Activated T-cell treated with anti-CD3 and anti-CD28 coated beads, Interleukin-2, amount 50 U/mL, for 24 hours (primary cell): ENCODE measurements around the gene KIR2DL3.
"Not testable (repeated sequence)": the region's sequence is repeated elsewhere in the genome, so short reads cannot be mapped to it uniquely, and the experiment has no call there.

ENCODE experiments used
- DNase-seq: peaks from one replicate; pipeline ENCODE4 v3.0.0-alpha.2; 2020
- H3K27ac Mint-ChIP-seq: 2 replicates; pipeline ENCODE4 v1.8.0; 2020; ENCODE audit warnings: mild to moderate bottlenecking, mixed read lengths
- H3K27me3 Mint-ChIP-seq: 2 replicates; pipeline ENCODE4 v1.8.0; 2020; ENCODE audit warnings: mixed read lengths
- H3K36me3 Mint-ChIP-seq: 2 replicates; pipeline ENCODE4 v1.8.0; 2020; ENCODE audit warnings: low read depth, mixed read lengths
- H3K4me1 Mint-ChIP-seq: 2 replicates; pipeline ENCODE4 v1.8.0; 2020; ENCODE audit warnings: low read depth, mixed read lengths
- H3K4me3 Mint-ChIP-seq: 2 replicates; pipeline ENCODE4 v1.8.0; 2020; ENCODE audit warnings: mild to moderate bottlenecking, moderate library complexity, mixed read lengths
- H3K9me3 Mint-ChIP-seq: 2 replicates; pipeline ENCODE4 v1.8.0; 2020; ENCODE audit warnings: mixed read lengths

KIR2DL3 gene

GRCh38 chr19:54727562-54727961 is 10.8 kb upstream of the KIR2DL3 start:
- no peaks in the 10 kb centered on the region for H3K36me3 Mint-ChIP-seq
- no peak for DNase-seq
- no peak overlapping the region for H3K4me3 Mint-ChIP-seq
- no peak overlapping the region for H3K27ac Mint-ChIP-seq
- H3K9me3 Mint-ChIP-seq, result peaks cover 4% of the 10 kb centered on the region
- H3K27me3 Mint-ChIP-seq, result peaks cover 12% of the 10 kb centered on the region
- H3K4me1 Mint-ChIP-seq, result no peaks in the 10 kb centered on the region

DNA sequence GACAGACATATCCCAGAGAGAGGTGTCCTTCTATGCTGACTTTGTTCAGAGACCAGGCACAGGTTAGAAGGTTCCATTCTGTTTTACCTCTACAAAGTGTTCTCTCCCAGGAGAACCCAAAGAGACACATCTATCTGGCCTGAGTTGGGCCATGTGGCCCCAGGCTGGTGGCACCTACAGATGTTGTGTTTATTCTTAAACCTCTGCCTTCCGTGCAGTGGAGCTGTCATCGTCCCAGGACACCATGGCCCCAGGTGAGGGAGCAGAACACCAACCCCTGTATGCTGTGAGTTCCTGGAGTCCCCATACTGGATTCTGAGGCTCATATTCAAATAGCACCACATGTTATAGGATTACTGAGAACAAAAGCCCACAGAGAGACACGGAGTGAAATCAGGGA is 10.1 kb upstream of the KIR2DL3 start:
- H3K27ac Mint-ChIP-seq, result no peak overlapping the region
- DNase-seq, result no peak
- no peak overlapping the region for H3K4me3 Mint-ChIP-seq
- H3K27me3 Mint-ChIP-seq, result peaks cover 12% of the 10 kb centered on the region
- H3K4me1 Mint-ChIP-seq, result no peaks in the 10 kb centered on the region
- H3K9me3 Mint-ChIP-seq, result no peaks in the 10 kb centered on the region
- H3K36me3 Mint-ChIP-seq, result no peaks in the 10 kb centered on the region

GRCh38 chr19:54729416-54730188 is 8.7 kb upstream of the KIR2DL3 start:
- Mint-ChIP-seq H3K4me3 (no peak overlapping the region), H3K36me3 (no peaks in the 10 kb centered on the region), H3K27me3 (peaks cover 12% of the 10 kb centered on the region), H3K9me3 (peaks cover 3% of the 10 kb centered on the region), H3K4me1 (no peaks in the 10 kb centered on the region), H3K27ac (no peak overlapping the region)
- DNase-seq, result no peak

DNA sequence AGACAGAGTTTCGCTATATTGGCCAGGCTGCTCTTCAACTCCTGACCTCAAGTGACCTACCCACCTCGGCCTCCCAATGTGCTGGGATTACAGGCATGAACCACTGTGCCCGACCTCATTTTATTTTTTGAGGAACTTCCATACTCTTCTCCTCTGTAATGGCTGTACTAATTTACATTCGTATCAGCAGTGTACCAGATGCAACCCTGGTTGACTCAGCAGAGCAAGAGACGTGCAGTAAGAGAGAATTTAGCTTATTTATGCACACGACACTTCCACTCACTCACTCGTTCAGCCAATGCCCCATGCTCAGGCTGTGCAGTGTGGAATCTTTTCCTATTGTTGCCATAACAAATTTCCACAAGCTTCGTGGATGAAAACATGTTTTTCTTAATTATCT is 7.1 kb upstream of the KIR2DL3 start:
- Mint-ChIP-seq H3K27ac (no peak overlapping the region), H3K4me1 (no peaks in the 10 kb centered on the region), H3K27me3 (peaks cover 13% of the 10 kb centered on the region), H3K9me3 (peaks cover 3% of the 10 kb centered on the region), H3K36me3 (no peaks in the 10 kb centered on the region), H3K4me3 (no peak overlapping the region)
- no peak for DNase-seq

DNA sequence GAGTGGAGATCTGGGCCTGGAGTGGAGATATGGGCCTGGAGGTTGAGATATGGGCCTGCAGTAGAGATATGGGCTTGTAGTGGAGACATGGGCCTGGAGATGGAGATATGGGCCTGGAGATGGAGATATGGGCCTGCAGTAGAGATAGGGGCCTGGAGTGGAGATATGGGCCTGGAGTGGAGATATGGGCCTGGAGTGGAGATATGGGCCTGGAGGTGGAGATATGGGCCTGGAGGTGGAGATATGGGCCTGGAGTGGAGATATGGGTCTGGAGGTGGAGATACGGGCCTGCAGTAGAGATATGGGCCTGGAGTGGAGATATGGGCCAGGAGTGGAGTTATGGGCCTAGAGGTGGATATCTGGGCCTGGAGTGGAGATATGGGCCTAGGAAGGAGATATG is 402 bp downstream of the KIR2DL3 start:
- peaks cover 3% of the 10 kb centered on the region for H3K9me3 Mint-ChIP-seq
- no peaks in the 10 kb centered on the region for H3K36me3 Mint-ChIP-seq
- H3K4me1 Mint-ChIP-seq, result no peaks in the 10 kb centered on the region
- DNase-seq, result no peak
- H3K27me3 Mint-ChIP-seq, result peaks cover 14% of the 10 kb centered on the region
- H3K27ac Mint-ChIP-seq, result no peak overlapping the region
- no peak overlapping the region for H3K4me3 Mint-ChIP-seq

DNA sequence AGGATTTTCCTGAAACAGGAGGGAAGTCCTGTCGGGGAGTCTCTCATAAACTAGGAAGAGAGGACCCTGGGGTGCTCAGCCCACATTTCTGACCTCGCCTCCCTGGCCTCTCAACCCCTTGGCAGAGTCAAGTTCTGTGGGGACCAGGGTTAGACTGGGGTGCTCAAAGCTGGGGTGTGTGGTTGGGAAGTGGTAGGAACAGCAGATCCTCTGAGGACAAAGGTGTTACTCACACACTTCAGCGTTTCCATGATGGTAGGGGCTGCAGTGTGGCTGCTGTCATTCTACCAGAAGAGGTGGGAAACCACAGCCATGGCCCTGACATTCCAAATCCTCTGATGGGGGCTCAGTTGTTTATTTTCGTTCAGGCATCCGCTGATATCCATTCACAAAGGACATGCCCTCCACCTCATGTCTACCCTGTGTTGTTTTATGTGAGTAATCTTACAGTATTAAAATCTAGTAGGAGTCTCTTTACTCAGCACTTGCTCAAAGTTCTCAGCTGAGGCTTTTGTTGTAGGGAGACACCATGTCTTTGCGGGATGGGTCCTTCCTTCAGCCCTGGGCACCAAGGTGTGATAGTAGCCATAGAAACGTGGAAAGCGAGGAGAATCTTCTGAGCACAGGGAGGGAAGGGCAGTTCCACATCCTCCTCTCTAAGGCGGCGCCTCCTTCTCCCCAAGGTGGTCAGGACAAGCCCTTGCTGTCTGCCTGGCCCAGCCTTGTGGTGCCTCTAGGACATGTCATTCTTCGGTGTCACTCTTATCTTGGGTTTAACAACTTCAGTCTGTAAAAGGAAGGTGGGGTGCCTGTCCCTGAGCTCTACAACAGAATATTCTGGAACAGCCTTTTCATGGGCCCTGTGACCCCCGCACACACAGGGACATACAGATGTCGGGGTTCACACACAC is 1.5 kb downstream of the KIR2DL3 start:
- no peak for DNase-seq
- H3K9me3 Mint-ChIP-seq, result no peaks in the 10 kb centered on the region
- no peaks in the 10 kb centered on the region for H3K4me1 Mint-ChIP-seq
- H3K27me3 Mint-ChIP-seq, result peaks cover 14% of the 10 kb centered on the region
- H3K27ac Mint-ChIP-seq, result no peak overlapping the region
- no peak overlapping the region for H3K4me3 Mint-ChIP-seq
- no peaks in the 10 kb centered on the region for H3K36me3 Mint-ChIP-seq

- H3K36me3 Mint-ChIP-seq, H3K4me1 Mint-ChIP-seq, H3K4me3 Mint-ChIP-seq, DNase-seq, H3K9me3 Mint-ChIP-seq, H3K27ac Mint-ChIP-seq: not testable (repeated sequence)
- peaks cover 13% of the 10 kb centered on the region for H3K27me3 Mint-ChIP-seq
Observed at GRCh38 chr19:54741950-54742349, 3.6 kb downstream of the KIR2DL3 start.

DNA sequence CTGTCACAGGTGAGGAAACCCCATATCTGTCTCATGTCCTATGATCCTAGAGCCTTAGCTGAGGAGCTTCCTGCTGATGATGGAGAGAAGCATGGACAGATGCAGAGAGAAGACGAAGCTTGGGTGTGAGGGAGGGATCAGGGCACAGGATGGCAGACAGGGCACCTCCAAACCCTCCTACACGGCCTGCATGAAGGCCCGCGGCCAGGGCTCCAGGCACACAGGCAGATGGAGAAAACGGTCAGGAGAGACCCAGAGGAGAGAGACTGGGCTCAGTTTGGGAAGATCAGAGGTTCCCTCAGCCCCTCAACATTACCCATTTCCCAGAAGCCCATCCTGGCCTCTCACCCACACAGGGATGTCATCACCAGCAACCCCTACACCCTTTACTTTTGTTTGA is 5.8 kb downstream of the KIR2DL3 start:
- H3K9me3 Mint-ChIP-seq, DNase-seq, H3K4me1 Mint-ChIP-seq, H3K4me3 Mint-ChIP-seq, H3K27ac Mint-ChIP-seq, H3K36me3 Mint-ChIP-seq: not testable (repeated sequence)
- peaks cover 14% of the 10 kb centered on the region for H3K27me3 Mint-ChIP-seq

- not testable (repeated sequence) for H3K4me3 Mint-ChIP-seq, H3K9me3 Mint-ChIP-seq, H3K27ac Mint-ChIP-seq, H3K27me3 Mint-ChIP-seq, H3K4me1 Mint-ChIP-seq, H3K36me3 Mint-ChIP-seq, DNase-seq
Observed at GRCh38 chr19:54747614-54748322, 9.5 kb downstream of the KIR2DL3 start.

DNA sequence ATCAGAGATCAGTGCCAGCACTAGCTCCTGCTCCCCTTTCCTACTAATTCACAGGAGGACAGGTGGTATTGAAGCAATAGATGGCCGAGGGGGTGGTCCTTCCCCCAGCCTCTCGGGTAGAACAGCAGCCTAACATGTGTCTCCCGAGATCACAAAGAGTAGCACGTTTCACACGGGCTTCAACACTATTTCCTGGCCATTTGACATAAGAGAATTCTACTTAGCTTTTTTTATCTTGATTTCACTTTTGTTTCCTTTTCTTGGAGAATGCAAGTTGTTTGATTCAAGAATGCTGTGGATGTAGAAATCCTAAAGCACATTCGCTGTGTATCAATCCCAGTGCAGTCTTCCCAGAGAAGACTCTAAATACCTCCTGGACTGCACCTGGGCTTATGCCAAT is 12.0 kb downstream of the KIR2DL3 start:
- DNase-seq, result not testable (repeated sequence)

GRCh38 chr19:54756204-54757110 is 18.1 kb downstream of the KIR2DL3 start:
- not testable (repeated sequence) for H3K27ac Mint-ChIP-seq, H3K9me3 Mint-ChIP-seq, DNase-seq, H3K27me3 Mint-ChIP-seq, H3K36me3 Mint-ChIP-seq, H3K4me1 Mint-ChIP-seq, H3K4me3 Mint-ChIP-seq

More for the DNA sequence above, 12.0 kb downstream of the KIR2DL3 start:
- not testable (repeated sequence) for H3K27ac Mint-ChIP-seq, H3K4me3 Mint-ChIP-seq, H3K36me3 Mint-ChIP-seq, H3K9me3 Mint-ChIP-seq, H3K4me1 Mint-ChIP-seq, H3K27me3 Mint-ChIP-seq

DNA sequence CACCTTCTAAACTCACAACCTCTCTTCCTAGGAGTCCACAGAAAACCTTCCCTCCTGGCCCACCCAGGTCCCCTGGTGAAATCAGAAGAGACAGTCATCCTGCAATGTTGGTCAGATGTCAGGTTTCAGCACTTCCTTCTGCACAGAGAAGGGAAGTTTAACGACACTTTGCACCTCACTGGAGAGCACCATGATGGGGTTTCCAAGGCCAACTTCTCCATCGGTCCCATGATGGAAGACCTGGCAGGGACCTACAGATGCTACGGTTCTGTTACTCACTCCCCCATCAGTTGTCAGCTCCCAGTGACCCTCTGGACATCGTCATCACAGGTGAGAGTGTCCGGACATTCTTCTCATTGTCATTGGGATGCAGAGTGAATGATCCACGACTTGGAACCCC is 20.3 kb downstream of the KIR2DL3 start:
- H3K36me3 Mint-ChIP-seq, H3K9me3 Mint-ChIP-seq, H3K4me1 Mint-ChIP-seq, H3K27me3 Mint-ChIP-seq, DNase-seq, H3K27ac Mint-ChIP-seq, H3K4me3 Mint-ChIP-seq: not testable (repeated sequence)

GRCh38 chr19:54764219-54764618 is 25.9 kb downstream of the KIR2DL3 start:
- not testable (repeated sequence) for DNase-seq, H3K27ac Mint-ChIP-seq, H3K4me3 Mint-ChIP-seq, H3K4me1 Mint-ChIP-seq, H3K9me3 Mint-ChIP-seq, H3K36me3 Mint-ChIP-seq, H3K27me3 Mint-ChIP-seq

DNA sequence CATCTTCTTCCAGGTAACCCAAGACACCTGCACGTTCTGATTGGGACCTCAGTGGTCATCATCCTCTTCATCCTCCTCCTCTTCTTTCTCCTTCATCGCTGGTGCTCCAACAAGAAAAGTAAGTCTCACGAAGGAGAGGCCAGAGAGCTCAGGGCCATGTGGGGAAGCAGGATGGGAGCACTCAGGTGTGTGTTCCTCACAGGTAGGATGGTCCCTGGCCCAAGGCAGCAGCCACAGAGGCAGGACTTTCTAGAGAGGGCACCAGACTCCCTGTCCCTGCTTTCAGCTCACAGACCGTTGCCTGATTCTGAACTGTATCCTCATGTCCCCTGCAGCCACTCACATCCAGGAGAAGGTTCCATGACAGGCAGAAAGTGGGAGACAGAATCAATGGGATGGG is 28.2 kb downstream of the KIR2DL3 start:
- H3K36me3 Mint-ChIP-seq, H3K4me1 Mint-ChIP-seq, H3K9me3 Mint-ChIP-seq, H3K27ac Mint-ChIP-seq, H3K4me3 Mint-ChIP-seq, DNase-seq, H3K27me3 Mint-ChIP-seq: not testable (repeated sequence)
